Stimulated activated CD8-positive, alpha-beta memory T cell treated with anti-CD3 and anti-CD28 coated beads, Interleukin-2, amount 100 ng/mL, for 1 hour (primary cell): ENCODE data around the gene SPAG16.

ENCODE experiments used
- DNase-seq, 2 donors: peaks; one replicate each; pipeline ENCODE4 v3.0.0-alpha.2; 2020; ENCODE audit warnings: low read depth in 2 of 2

Gene SPAG16

DNA sequence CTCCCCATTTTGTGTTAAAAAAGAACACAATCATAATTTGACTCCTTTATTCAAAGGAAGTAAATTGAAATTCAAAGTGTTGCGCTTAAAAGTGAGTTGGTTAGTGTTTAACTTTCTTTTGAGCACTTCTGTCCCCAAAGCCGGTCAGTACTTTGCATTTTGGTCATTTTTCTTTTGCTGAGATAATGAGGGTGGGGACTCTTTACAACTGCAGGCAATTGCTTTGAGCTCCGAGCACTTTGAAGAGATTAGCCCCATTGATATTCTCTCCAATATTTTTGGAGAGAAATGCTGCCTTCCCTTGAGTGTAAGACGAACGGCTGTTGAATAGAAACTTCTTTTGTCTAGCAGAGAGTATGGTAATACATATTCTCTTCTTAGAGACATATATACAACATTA lies 885.0 kb downstream of the SPAG16 start:
- DNase-seq = no peak

DNA sequence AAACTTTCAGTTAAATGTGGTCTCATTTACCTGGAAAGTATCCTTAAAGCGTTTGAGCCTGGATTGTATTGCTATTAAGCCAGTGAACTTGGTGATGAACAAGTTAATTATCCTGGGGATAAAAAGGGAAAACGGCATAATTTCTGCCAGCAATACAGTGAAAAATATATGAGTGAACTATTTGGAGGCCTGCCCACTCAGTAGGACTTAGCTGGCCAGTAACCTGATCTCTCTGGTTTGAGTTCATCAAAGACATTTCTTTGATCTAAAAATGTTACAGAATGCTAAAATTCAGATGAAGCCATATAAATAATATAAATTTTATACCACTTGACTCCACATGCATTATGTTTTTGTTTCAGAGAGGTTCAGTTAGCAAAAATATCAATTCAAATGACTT lies 885.5 kb downstream of the SPAG16 start:
- no peak for DNase-seq

DNA sequence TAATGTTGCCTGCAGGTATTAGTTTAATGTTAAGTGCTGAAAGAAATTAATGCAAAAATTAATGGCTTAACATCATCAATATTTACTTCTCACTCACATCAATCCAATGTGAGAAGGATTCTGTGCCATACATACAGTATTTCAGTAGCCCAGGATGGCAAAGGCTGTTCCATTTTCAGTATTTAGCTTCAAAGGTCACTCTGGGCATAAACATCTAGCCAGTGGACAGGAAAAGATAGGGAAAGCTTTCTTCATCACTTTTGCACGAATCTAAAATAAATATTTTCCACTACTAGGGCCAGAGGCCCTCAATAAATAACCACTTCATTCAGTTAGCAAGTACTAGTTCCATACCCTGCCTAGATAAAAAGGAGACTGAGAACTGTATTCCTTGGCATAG lies 890.3 kb downstream of the SPAG16 start:
- DNase-seq = no peak

DNA sequence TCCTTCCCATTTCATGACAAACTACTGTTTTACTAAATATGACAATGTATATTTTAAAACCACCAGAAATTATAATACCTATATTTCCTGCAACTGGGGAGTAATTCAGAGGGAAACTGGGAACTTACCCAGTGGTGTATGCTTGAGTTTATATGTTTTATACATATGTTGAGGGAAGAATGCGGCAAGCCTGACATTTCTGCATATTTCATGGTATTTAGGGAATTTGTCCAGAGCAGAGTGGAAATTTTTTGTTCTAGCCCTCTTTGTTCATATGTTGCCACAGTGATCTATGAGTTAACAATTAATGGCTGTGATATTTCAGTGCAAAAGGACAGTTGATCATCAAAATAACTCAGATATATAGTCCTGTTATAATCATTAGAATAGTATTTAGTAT lies 895.8 kb downstream of the SPAG16 start:
- DNase-seq = no peak

DNA sequence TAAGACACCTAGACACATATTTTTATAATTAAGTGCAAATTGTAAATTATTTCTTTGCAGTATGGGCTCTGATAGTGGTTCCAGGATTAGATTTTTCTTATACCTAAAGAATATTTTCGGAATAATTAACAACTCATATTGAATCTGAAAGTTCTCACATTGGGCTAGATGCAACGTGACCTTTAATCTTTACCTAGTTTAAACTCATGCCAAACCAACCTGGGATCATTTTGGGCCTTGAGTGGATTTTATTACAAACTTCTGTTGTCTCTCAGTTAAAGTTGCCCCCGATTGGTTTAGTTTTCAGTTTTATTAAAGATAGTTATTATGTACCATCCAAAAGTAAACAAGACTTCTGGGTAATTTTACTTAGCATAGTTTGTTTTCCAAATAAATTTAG lies 896.4 kb downstream of the SPAG16 start:
- DNase-seq = no peak

DNA sequence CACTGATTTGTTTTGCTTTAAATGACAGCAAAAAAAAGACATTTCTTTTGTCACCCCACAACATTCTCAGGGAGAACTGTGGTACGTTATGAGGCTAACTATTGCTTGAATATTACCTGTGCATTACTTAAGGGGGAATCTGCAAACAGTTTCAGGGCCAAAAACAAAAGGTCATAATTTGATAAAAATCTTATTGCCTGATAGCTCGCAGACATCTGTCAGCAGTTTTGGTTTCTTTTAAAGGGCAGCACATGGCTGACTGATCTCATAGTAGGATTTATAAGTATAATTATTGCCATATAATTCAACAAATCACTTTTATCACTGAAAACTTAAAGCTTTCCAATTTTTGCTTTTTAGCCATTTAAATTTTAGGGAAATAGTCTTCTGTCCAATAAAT lies 900.2 kb downstream of the SPAG16 start:
- no peak for DNase-seq

DNA sequence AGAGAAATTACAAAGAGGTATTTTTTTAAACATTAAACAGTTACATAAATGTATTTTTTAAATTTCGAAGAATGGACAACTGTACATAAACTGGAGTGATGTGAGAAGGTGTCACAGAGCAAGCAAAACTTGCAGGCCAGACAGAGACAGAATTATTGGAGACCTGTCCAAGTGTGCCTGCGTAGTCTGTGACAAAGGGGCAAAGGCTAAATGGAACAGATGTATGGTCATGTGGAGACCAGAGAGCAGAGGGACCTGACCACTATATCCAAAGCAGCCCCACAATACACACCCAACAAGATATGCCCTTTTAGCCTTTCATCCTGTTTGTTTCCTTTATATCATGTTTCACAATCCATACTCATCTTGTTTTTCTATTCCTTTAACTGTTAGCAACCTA lies 901.3 kb downstream of the SPAG16 start:
- DNase-seq = no peak

DNA sequence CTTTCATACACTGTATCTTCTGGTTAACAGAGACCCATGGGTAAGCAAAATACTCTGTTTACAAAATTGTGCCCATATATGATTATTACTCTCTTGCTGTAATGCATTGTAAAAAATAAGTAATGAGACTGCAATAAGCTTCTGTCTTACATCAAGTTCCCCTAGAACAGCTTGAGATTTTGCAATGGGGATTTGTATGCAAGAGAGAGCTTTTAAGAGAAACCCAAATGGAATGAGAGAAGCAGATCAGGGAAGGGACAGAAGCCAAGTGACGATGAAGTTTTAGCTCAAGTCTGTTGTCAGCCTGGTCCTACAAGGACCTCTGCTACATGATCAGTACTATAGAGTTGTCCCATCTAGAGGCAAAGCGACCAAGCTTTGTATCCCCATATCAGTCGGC lies 908.4 kb downstream of the SPAG16 start:
- no peak for DNase-seq

DNA sequence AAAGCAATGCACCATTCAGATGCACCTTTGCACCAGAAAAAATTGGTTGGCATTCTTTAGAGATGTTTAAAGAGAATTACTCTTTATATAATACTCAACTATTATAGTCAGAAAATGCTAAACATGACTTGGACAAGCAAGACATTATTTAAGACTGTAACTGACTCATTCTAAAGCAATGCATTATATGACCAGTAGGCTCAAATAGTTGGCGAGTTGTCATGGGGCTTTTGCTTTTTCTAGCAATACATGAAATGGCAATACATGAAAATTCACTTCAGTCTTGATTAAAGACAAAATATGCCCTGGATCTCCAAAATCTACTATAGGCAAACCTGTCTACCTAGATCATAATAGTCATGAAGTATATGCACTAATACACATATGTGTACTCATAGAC lies 909.7 kb downstream of the SPAG16 start:
- DNase-seq = no peak

DNA sequence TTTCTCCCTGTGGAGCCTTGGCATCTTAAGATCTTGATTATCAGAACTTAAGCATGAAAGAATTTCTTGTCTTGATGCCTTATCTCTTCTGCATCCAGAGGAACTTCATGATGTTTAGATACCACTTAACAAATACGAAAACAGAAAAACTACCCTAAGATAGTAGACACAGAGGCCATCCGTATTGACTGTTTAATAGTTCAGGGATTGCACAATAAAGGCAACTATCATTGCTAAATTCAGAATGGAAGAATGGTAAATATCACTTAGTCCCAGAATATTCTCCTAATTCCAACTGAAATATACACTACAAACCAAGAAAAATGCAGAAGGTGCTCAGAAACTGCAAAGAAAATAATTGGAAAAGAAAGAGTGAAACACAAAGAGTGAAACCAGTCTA lies 912.0 kb downstream of the SPAG16 start:
- DNase-seq = no peak

DNA sequence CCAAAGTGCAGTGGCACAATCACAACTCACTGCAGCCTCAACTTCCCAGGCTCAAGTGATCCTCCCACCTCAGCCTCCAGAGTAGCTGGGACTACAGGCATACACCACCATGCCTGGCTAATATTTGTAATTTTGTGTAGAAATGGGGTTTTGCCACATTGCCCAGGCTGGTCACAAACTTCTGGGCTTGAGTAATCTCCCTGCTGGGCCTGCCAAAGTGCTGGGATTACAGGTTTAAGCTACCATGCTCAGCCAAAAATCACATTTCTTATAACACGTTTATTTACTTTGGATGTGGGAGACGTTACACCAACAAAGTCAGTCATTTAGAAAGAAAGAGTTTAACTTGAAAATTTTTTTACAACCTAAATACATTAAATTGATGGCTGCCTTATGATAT lies 917.6 kb downstream of the SPAG16 start:
- DNase-seq = no peak

DNA sequence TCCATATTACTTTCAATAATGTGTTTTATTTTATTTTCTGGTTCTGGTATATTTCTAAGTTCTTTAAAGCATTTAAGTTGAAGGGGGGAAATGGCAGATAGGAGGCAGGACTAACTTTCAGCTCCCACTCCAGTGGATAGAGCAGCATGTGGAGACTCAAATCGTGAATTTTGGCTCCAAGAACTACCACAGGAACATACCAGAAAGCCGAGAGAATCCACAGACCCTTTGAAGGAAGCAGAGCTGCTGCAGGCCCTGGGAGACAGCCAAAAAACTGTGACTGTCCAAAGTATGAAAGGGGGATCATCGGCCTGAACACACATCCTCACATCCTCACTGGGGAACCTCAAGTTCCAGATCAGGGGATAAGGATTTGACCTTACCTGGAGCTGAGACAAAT lies 919.0 kb downstream of the SPAG16 start:
- no peak for DNase-seq

DNA sequence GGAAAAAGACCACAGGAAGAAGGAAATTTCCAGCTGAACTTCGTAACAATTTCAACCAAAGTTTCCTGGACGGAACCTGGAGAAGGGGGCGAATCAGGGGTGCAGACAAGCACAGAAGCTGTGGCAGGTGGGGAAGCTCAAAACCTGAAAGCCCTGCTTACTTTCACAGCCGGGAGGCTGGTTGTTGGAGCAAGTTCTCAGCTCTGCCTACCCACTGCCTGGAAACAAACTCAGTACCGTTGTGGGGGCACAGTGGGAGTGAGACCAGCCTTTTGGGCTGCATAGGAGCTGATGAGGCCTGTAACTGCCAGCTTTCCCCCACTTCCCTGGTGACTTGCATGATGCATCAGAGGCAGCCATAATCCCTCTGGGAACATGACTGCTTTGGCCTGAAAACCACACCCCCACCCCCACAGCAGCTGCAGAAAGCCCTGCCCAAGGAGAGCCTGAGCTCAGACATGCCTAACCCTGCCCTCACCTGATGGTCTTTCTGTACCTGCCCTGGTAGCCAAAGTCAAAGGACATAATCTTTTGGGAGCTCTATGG lies 919.6 kb downstream of the SPAG16 start:
- no peak for DNase-seq

DNA sequence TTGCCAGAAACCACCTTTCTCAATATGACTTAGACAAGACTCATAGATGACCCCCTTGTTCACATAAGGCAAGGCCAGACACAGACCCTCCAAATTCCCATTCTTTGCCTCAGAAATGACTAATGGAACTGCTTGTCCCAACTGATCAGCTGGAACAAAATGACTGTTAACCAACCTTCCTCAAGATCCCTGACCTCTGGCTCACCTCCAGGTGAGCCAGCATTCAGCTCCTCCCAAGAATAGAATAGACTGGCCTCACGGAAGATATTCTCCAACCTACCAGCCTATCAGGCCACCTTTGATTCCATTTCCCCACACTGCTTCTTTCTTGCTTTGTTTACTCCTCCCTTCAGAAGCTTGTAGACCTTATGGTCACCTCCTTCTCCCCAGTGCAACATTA lies 930.8 kb downstream of the SPAG16 start:
- DNase-seq = no peak

DNA sequence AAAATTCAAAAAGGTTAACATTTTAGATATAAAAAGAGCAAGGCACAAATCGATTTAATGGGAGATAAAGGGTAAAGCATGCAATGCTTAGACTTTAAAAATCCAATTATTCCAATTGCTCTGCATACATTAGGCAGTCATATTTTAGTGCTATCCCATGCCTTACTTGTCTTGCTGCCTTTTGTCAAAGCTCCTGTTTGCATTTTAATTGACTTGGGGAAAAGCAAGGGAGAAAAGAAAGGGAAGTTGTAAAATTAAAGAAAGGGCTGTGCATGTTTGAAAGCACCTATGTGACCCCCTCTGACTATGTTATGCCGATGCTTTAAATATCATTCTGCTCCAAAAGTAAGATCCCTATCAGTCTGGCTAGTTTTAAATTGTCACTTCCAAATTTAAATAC lies 932.9 kb downstream of the SPAG16 start:
- no peak for DNase-seq

DNA sequence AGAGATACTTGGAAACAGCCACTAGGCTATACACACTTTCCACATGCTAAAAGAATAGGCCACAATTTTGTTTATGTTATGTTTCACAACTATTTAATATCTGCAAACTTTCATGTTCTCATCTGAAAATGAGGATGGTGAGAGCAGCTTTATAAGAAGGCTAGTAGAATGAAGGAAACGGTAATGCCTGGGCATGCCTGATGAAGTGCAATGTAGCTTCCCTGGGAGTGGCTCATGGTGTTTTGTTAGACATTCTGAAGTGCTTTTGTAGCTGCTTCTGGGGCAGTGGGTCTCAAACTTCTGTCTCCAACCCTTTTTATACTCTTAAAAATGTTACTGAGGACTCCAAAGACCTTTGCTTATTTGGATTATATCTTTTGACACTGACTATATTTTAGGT lies 933.3 kb downstream of the SPAG16 start:
- DNase-seq = no peak

DNA sequence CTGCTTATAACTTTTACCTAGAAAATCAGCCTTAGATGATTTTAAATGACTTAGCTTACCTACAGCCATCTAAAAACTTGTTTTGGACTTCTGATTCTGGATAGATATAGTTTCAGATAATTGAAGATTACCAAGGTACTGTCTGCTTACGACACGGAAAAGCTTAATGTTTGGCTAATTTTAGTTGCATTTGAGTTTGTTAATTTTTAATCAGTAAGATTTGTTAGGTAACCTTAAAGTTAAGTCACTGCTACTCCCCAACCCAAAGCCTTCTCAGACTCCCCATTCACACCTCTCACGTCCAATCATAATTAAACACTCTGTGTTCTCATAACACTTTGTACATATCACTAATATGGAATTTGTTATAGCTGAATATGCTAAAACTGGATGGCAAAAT lies 936.0 kb downstream of the SPAG16 start:
- no peak for DNase-seq

DNA sequence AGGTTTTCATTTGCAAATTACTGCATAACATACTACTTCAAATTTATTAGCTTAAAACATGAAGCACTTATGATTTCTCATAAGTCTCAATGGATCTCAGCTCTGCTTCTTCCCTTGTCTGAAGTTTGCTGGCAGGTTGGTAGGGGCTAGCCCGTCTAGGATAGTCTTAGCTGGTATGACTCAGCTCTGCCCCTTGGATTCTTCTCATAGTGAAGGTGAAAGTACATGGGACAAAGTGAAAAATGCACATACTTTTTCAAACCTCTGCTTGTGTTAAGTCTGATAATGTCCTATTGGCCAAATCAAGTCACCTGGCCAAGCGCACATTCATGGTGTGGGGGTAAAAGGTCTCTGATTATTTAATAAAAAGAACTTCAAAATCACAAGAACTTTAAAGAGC lies 941.8 kb downstream of the SPAG16 start:
- DNase-seq = no peak

DNA sequence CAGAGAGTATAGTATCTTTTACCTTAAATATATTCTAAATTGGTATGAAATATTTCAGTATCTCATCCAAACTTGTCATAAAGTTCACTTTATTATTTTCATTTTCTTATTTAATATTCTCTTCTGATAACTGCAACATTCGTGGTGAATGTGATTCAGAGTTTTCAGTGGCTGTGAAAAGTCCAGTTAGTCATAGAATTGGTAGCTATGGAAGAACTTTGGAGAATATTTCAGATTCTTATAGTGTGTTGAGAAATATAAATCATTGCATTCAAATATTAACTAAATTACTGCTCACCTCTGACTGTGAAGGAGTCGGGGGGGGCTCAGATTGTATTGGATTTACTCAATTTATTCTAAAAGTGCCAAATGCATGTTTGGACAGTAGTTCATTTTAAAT lies 948.0 kb downstream of the SPAG16 start:
- DNase-seq = no peak

DNA sequence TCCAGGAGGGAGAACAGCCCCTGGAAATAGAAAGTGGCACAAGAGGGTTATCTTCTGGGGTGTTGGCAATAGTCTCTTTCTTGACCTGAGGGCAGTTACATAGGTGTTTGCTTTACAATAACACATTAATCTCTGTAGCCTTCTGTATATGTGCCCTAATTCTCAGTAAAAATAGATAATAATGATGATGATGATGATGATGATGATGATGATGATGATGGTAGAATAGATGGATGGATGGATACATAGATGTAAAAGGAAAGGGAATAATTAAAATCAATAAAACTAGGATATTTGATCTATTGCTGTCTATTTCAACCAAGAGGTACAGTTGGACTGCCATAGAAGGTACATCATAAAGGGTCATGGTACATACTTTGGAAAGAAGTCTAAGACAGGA lies 948.9 kb downstream of the SPAG16 start:
- DNase-seq = no peak

DNA sequence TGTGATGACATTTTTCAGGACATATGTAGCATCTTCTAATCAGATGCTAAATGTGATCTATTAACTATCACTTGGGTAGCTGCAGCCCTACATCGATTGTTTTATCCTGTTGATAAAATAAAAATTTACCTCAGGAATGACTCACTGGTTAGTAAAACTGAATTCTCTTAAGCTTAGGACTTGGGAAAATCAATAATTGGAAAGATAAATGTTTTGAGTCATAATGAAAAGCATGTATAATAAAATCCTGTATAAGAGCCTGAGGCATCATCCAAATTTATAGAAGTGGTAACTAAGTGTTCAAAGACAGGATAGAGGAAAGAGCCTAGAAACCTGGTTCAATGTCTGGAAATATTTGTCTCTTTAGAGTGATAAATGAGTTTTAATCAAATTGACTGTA lies 958.5 kb downstream of the SPAG16 start:
- no peak for DNase-seq

DNA sequence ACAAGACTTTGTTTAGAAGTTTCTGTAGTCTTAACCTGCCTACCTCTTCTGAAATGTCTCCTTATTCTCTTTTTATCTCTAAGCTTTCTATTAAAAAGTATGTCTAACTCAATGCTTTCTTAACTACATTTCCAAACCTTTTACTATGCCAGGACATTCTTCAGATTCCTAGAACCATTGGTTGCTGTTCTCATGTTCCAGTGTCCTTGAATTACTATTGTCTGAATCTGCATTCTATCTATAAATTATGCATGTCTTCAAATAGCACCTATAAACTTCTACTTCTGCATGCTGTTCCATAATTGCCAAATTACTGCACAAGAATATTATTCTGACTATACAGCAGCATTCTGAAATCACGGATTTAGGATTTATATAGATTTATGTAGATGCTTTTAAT lies 960.6 kb downstream of the SPAG16 start:
- DNase-seq = no peak

DNA sequence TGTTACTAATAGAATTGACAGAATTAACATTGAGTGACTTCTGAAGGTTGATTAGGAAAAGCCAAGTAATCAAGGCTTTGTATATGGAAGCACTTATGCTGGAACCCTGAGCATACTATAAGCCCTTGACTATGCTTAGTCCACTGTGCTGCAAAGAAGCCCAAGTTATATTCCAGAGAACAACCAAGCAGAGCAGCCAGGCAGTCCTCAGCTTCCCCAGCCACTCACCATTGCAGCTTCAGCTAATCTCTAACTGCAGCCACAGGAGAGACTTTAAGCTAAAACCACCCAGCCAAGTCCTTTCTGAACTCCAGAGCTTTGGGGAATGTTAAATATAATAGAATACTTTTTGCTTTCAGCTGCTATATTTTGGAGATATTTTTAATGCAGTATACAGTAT lies 962.2 kb downstream of the SPAG16 start:
- DNase-seq = no peak

DNA sequence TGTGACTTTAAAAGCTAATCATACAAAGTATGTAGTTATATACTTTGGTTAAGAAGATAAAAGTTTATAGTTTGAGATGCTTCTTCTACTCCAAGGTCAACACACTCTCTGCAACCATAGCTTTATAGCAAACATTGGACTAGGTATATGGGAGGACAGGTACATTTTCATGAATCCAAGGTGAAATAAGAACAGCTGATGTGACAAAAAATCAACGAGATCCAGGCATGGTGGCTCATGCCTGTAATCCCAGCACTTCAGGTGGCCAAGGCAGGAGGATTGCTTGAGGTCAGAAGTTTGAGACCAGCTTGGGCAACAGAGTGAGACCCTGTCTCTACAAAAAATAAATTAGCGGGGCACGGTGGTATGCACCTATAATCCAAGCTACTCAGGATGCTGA lies 963.3 kb downstream of the SPAG16 start:
- DNase-seq = no peak

DNA sequence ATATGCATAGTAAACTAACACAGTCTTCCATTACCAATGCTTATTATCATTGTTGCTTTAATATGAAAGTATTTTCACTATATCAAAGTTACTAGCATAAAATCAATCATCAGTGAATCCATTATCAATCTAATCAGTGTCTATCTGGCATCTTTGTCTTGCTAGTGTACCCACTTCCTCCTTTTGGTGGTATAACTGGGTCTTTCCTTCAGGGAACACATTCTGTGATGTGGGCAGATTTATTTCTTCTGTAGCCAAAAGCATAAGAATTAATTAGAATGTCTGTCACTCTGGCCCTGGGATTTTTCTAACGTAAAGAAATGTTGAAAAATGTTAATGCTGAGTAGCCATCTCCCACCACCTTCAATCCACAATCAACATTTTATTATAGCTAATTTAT lies 970.8 kb downstream of the SPAG16 start:
- DNase-seq = no peak
